SK-N-SH treated with all-trans-retinoic acid at 6 μM for 48 hours (cell line): ENCODE data around the gene UBLCP1.

Experiments used
- ATAC-seq: fragments of 200-7000 bp; cut with Tn5 transposase; 3 replicates; pipeline ENCODE4 v1.9.1; 2020; ENCODE audit warnings: mild to moderate bottlenecking, moderate library complexity
- ARNTL ChIP-seq: fragments of 450-650 bp; formaldehyde crosslinking; IDR thresholded peaks from 2 replicates; pipeline ENCODE4 v1.5.0; 2020; ENCODE audit warnings: low read depth, mild to moderate bottlenecking, moderate library complexity, borderline replicate concordance
- CREB5 ChIP-seq: fragments of 250-450 bp; sonication (Bioruptor Pico); IDR thresholded peaks from 2 replicates; pipeline ENCODE4 v1.5.1; 2020; ENCODE audit warnings: low read depth, mild to moderate bottlenecking, moderate library complexity
- CSDC2 ChIP-seq: fragments of 250-450 bp; sonication (Bioruptor Pico); IDR thresholded peaks from 2 replicates; pipeline ENCODE4 v1.5.0; 2020; ENCODE audit warnings: mild to moderate bottlenecking, moderate library complexity
- CSRNP3 ChIP-seq: fragments of 250-450 bp; sonication (Bioruptor Pico); IDR thresholded peaks from 2 replicates; pipeline ENCODE4 v1.5.1; 2021; ENCODE audit warnings: mild to moderate bottlenecking, moderate library complexity
- ESRRG ChIP-seq: fragments of 250-450 bp; sonication (Bioruptor Pico); IDR thresholded peaks from 2 replicates; pipeline ENCODE4 v1.6.1; 2021; ENCODE audit warnings: mild to moderate bottlenecking
- GLIS3 ChIP-seq: fragments of 250-450 bp; sonication (Bioruptor Pico); IDR thresholded peaks from 2 replicates; pipeline ENCODE4 v1.5.0; 2020; ENCODE audit warnings: mild to moderate bottlenecking, moderate library complexity
- ISL1 ChIP-seq: fragments of 250-450 bp; sonication (Bioruptor Pico); IDR thresholded peaks from 2 replicates; pipeline ENCODE4 v2.1.2; 2022; ENCODE audit warnings: mild to moderate bottlenecking, moderate library complexity
- OSR1 ChIP-seq: fragments of 250-450 bp; sonication (Bioruptor Pico); IDR thresholded peaks from 2 replicates; pipeline ENCODE4 v1.8.0; 2022; ENCODE audit warnings: moderate library complexity, mild to moderate bottlenecking, inconsistent platforms
- PATZ1 ChIP-seq: fragments of 250-450 bp; sonication (Bioruptor Pico); IDR thresholded peaks from 2 replicates; pipeline ENCODE4 v1.8.0; 2020; ENCODE audit warnings: mild to moderate bottlenecking, moderate library complexity, borderline replicate concordance
- POU6F1 ChIP-seq: fragments of 250-450 bp; sonication (Bioruptor Pico); IDR thresholded peaks from 2 replicates; pipeline ENCODE4 v1.8.0; 2021; ENCODE audit warnings: low read depth, mild to moderate bottlenecking, moderate library complexity, borderline replicate concordance
- PPARA ChIP-seq: fragments of 250-450 bp; sonication (Bioruptor Pico); IDR thresholded peaks from 2 replicates; pipeline ENCODE4 v1.5.0; 2020; ENCODE audit warnings: mild to moderate bottlenecking, borderline replicate concordance
- RARB ChIP-seq: fragments of 250-450 bp; sonication (Bioruptor Pico); IDR thresholded peaks from 2 replicates; pipeline ENCODE4 v1.8.0; 2021; ENCODE audit warnings: mild to moderate bottlenecking, moderate library complexity
- SNAI2 ChIP-seq: fragments of 250-450 bp; sonication (Bioruptor Pico); IDR thresholded peaks from 2 replicates; pipeline ENCODE4 v1.5.0; 2020; ENCODE audit warnings: mild to moderate bottlenecking, moderate library complexity
- TCF4 ChIP-seq: fragments of 250-450 bp; sonication (Bioruptor Pico); IDR thresholded peaks from 2 replicates; pipeline ENCODE4 v1.8.0; 2021; ENCODE audit warnings: mild to moderate bottlenecking, moderate library complexity, borderline replicate concordance
- TOX ChIP-seq: fragments of 250-450 bp; sonication (Bioruptor Pico); IDR thresholded peaks from 2 replicates; pipeline ENCODE4 v1.8.0; 2021; ENCODE audit warnings: mild to moderate bottlenecking, moderate library complexity, borderline replicate concordance
- TSHZ2 ChIP-seq: fragments of 250-450 bp; sonication (Bioruptor Pico); IDR thresholded peaks from 2 replicates; pipeline ENCODE4 v1.5.0; 2020; ENCODE audit warnings: mild to moderate bottlenecking, moderate library complexity
- ZC3H10 ChIP-seq: fragments of 250-450 bp; sonication (Bioruptor Pico); IDR thresholded peaks from 2 replicates; pipeline ENCODE4 v1.5.1; 2021; ENCODE audit warnings: mild to moderate bottlenecking, moderate library complexity
- ZFP3 ChIP-seq: fragments of 250-450 bp; sonication (Bioruptor Pico); IDR thresholded peaks from 2 replicates; pipeline ENCODE4 v1.5.0; 2020; ENCODE audit warnings: mild to moderate bottlenecking, moderate library complexity
- ZFP30 ChIP-seq: fragments of 450-650 bp; formaldehyde crosslinking; IDR thresholded peaks from 2 replicates; pipeline ENCODE4 v1.5.0; 2022; ENCODE audit warnings: mild to moderate bottlenecking, moderate library complexity
- ZNF565 ChIP-seq: fragments of 450-650 bp; formaldehyde crosslinking; conservative IDR thresholded peaks from 2 replicates; pipeline ENCODE4 v1.5.0; 2020; ENCODE audit warnings: low read depth, mild to moderate bottlenecking, moderate library complexity
- ZNF70 ChIP-seq: fragments of 450-650 bp; formaldehyde crosslinking; IDR thresholded peaks from 2 replicates; pipeline ENCODE4 v1.5.0; 2020; ENCODE audit warnings: mild to moderate bottlenecking, moderate library complexity
- ZNF8 ChIP-seq: fragments of 450-650 bp; formaldehyde crosslinking; IDR thresholded peaks from 2 replicates; pipeline ENCODE4 v1.5.0; 2020; ENCODE audit warnings: mild to moderate bottlenecking, moderate library complexity

Gene UBLCP1

GRCh38 chr5:159217236-159217635 lies 45.9 kb upstream of the UBLCP1 start:
- no peak for TF ChIP-seq ARNTL (CRISPR knock-in tag)
- TF ChIP-seq GLIS3 (CRISPR knock-in tag), result no peak
- no peak for TF ChIP-seq TCF4 (CRISPR knock-in tag)
- no peak for TF ChIP-seq OSR1
- no peak for TF ChIP-seq CSDC2
- TF ChIP-seq, all 23 proteins: peak for 0
- no peak for ATAC-seq

GRCh38 chr5:159218595-159219023 lies 44.5 kb upstream of the UBLCP1 start:
- TF ChIP-seq ZNF565 (no peak), ISL1 (peak; percentile 25; the same call in 1 of the 2 replicates)
- ATAC-seq, result no peak

GRCh38 chr5:159220206-159220605 lies 42.9 kb upstream of the UBLCP1 start:
- no peak for ATAC-seq
- TF ChIP-seq TCF4 (CRISPR knock-in tag), result no peak
- TF ChIP-seq ZFP30 (CRISPR knock-in tag), result no peak
- TF ChIP-seq ESRRG (CRISPR knock-in tag), result no peak
- TF ChIP-seq SNAI2 (CRISPR knock-in tag), result no peak
- no peak for TF ChIP-seq POU6F1 (CRISPR knock-in tag)
- TF ChIP-seq ZNF70 (CRISPR knock-in tag), result no peak
- TF ChIP-seq RARB (CRISPR knock-in tag), result no peak
- no peak for TF ChIP-seq TSHZ2 (CRISPR knock-in tag)
- no peak for TF ChIP-seq PATZ1 (CRISPR knock-in tag)
- TF ChIP-seq ZNF8 (CRISPR knock-in tag), result no peak
- TF ChIP-seq CREB5 (CRISPR knock-in tag), result no peak
- no peak for TF ChIP-seq OSR1
- no peak for TF ChIP-seq PPARA (CRISPR knock-in tag)
- no peak for TF ChIP-seq TOX
- TF ChIP-seq ZNF565, result no peak
- TF ChIP-seq CSRNP3 (CRISPR knock-in tag), result no peak
- no peak for TF ChIP-seq ZC3H10 (CRISPR knock-in tag)

- no peak for ATAC-seq
Observed at GRCh38 chr5:159223469-159223868, 39.6 kb upstream of the UBLCP1 start.

More at GRCh38 chr5:159223469-159223868, 39.6 kb upstream of the UBLCP1 start:
- TF ChIP-seq ARNTL (CRISPR knock-in tag) (no peak), PPARA (CRISPR knock-in tag) (no peak), ESRRG (CRISPR knock-in tag) (no peak), POU6F1 (CRISPR knock-in tag) (no peak), CSDC2 (no peak), ZFP3 (CRISPR knock-in tag) (no peak), RARB (CRISPR knock-in tag) (no peak), ZNF565 (no peak)
